Brain pericyte (primary cell): ENCODE data around the gene SCRT2.

Source experiments
- DNase-seq: peaks from one replicate; pipeline ENCODE4 v3.0.0-alpha.2; 2012; ENCODE audit warnings: low read depth, low spot score

The SCRT2 gene

DNA sequence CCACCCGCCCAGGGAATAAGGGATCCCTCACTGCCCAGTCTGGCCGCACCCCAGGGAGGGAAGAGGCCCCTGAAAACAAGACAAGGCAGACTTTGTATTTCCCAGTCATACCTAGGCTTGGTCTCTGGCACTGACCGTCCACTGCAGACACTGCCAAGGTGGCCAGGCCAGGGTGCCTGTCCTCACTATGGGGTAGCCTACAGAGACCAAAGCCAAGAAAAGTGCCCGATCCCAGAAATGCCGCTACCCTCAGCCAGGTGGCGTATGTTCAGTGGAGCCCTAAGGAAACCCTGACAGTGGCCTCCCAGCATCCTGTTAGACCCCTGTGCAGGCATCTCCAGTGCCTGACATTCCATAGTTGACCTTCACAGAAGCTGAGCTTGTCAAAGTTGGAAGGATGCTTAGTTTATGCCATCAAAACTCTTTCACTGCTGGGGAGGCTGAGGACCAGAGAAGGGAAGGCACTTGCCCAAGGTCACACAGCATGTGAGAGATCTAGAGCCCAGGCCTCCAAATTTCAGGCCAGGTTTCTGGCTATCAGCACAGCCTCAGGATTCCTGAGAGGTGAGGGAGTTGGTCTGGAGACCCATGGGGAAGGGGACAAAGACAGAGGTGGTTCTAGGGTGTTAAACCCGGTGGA lies 2.5 kb downstream of the SCRT2 start:
- no peak for DNase-seq

DNA sequence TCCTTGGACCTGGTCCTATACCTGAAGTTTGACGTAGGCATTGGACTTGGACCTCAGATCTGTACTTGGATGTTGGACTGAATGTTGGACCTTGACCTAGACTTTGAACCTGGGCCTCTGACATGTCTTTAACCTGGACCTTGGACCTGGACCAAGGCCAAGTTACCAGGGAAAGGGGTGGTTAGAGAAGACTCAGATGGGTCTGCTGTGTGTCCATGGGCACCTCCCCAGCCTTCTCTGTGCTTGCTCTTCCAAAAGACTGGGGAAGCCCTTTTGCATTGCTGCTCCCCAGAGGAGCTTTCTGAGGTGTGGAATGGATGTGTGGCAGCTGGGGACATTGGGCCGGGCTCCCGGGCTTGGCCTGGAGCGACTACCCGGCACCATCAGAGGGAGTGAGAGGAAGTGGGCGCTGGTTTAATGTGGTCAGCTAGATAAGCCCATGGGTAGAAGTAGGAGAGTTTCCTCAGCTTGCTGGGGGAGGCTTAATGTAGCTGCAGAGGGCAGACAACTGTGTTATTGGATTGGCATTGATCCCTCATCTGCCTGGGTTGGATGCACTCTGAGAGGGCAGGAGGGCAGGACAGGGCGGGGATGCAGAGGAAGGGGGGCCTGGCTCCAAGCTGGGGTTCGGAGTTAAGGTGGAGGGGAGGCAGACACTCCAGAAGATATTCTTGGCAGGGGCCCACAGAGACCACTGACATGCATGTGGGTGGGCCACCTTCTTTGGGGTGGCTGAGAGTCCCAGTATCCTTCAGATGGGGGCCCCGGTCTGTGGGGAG lies 4.2 kb downstream of the SCRT2 start:
- no peak for DNase-seq

DNA sequence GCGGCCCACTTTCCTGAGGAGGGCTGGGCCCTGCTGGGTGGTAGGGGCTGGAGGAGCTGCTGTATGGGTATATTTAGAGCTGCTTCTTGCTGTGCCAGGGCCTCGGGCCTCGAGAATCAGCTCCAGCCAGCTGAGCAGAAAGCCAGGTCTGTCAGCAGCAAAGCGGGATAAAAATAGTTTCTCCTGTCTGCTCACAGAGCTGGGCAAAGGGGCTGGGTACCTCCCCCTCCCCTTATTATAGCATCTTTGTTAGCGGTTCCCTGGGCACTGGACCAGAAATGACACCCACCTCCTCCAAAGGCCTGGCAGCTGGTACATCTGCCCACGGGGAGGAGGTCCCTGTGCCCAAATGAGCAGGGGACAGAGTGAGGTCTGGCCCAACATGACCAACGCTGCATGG lies 6.0 kb downstream of the SCRT2 start:
- no peak for DNase-seq

DNA sequence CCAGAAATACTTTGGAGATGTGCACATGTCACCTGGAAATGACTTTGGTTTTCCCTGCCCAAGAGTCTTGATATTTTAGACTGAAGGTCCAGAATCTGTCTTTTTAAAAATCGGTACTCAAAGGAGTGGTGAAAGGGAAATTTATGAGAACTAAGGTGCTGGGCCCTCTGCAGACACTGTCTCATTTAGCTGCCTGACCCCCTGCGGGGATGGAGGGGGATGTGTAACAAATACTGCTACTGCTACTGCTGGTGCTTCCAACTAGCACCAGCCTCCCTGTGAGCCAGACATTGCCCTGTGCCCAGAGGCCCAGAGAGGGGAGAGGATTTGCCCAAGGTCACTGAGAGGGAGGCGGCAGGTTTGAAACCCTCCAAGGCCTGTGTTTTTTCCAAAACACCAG lies 7.0 kb downstream of the SCRT2 start:
- DNase-seq: no peak

DNA sequence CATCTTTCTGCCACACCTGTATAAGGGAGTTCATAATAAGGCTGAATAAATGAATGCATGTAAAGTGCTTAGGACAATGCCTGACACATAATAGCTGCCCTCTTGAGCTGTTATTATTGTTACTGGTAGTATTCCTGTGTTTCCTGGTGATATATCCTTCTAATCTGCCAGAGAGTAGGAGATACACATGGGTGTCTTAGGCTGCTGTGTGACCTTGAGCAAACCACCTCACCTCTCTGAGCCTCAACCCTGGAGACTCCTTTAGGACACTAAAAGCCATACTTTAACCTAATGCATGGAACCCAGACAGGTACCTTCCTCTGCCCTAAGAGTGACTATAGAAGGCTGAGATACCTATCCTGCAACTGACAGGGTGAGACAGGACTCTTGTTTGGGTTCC lies 7.6 kb downstream of the SCRT2 start:
- no peak for DNase-seq

DNA sequence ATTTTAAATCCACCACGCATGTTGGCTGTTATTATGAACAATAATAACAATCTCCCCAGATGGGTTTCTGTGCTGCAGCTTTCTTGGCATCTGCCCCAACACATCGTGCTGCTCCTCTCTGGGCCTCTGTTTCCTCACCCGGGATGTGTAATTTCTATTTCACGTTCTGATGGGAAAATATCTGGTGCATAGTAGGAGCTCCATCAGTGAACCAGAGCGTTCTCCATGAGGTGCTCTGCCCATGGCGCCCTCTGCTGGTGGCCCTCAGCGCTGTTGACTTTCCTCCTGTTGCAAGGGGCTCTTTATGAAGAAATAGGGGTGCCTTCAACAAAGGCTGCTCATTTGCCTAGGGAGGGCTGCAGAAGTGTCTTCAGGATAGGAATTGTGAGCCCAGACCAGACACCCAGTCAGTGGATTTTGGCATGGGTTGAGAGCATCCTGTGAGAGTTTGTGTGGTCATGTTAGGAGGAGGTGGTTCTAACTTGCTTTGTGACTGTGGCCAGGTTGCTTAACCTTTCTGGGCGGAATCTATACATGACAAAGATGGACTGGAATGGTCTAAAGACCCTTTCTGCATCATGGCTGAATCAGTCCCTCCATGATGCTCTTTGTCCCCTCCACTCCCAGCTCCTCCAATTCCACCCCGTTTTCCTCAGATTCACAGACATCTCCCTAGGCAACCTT lies 8.1 kb downstream of the SCRT2 start:
- DNase-seq: no peak

DNA sequence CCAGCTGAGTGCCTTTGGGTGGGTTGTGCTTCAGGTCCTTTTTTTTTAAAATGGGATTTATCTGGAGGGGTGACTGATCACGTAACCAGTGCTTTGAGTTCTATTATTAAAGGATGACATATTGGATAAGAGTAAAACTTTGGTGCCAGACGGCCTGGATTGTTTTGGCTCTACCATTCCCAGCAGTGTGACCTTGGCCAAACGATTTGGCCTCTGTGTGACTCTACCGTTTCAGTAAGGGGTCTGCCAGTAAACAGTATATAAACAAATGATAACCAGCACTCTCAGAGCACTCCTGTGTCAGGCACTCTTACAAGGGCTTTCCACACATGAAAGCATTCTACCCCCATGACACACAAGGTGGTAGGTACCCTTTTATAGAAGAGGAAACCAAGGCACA lies 8.7 kb downstream of the SCRT2 start:
- no peak for DNase-seq

DNA sequence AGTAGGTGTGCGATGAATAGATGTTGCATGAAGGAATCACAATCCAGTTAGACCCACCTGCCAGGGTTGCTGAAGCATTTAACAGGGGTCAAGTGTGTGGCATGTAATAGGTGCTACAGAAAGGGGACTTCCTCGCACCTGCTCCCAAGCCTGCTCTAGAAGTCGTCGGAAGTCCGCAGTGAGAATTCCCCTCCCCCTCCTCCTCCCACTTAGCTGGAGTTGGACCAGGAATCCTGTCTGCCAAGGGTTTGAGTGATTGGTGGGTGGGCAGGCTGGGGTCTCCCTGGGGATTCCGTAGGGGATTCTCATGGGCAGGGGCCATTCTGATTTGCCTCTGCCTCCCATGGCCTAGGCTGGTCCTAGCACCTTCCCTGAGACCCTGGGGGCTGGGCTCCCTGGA lies 10.3 kb downstream of the SCRT2 start:
- DNase-seq: no peak

DNA sequence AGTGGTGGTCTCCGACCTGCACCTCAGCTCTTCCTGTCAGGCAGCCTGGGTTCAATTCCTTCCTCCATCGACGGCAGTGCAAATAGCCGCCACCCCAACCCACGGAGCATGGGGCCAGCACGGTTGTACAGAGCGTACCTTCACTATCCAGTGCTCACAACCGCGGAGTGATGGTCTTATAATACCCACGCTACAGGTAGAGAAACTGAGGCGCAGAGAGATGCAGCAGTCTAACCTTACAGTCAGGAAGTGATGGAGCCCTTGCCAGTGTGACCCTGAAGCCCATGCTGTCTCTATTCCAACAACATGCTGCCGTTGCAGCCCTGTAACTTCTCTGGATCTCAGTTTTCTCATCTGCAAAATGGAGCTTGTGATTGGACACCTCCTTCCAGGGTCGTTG lies 11.0 kb downstream of the SCRT2 start:
- no peak for DNase-seq

DNA sequence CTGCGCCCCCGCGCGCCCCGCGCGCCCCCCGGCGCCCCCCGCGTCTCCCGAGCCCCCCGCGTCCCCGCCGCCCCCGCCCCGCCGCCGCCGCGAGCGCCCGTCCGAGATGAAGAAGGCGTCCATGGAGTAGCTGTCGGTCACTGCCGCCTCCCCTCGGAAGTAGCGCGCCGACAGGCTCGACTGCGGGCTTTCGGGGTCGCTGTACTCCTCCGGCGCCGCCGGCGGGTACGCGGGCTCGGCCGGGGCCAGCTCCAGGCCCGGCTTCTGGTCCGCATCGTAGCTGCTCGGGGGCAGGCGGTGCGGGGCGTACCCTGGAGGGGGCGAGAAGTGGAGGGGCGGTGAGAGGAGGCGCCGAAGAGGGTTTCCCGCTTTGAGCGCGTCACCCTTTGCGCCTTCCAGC lies 11.5 kb downstream of the SCRT2 start:
- DNase-seq: no peak

DNA sequence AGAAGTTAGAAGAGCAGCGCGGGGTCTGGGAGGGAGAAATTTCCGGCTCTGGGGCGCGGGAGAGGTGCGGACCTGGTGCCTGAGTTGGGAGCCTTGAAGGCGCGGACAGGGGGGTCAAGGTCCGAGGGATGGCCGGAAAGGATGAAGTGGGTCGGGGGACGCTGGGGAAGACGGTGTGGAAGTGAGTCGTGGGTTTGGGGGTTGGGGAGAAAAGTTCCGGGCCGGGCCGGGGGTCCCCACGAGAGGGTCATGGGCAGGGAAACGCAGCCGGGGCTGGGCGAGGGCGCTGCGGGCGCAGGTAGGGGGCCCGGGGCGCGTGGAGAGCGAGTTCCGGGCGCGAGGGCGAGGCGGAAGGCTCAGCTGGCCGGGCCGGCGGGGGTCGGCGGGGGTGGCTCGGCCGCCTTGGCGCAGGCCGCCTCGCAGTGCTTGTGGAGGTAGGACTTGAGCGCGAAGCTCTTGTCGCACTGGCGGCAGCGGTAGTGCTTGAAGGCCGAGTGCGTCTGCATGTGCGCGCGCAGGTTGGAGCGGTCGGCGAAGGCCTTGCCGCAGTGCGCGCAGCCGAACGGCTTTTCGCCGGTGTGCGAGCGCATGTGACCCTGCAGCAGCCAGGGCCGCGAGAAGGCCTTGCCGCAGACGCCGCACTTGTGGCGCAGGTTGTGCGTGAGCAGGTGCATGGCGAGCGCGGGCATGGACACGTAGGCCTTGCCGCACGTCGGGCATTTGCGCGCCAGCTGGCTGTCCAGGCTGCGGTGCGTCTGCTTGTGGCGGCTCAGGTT lies 12.1 kb downstream of the SCRT2 start:
- DNase-seq: no peak

DNA sequence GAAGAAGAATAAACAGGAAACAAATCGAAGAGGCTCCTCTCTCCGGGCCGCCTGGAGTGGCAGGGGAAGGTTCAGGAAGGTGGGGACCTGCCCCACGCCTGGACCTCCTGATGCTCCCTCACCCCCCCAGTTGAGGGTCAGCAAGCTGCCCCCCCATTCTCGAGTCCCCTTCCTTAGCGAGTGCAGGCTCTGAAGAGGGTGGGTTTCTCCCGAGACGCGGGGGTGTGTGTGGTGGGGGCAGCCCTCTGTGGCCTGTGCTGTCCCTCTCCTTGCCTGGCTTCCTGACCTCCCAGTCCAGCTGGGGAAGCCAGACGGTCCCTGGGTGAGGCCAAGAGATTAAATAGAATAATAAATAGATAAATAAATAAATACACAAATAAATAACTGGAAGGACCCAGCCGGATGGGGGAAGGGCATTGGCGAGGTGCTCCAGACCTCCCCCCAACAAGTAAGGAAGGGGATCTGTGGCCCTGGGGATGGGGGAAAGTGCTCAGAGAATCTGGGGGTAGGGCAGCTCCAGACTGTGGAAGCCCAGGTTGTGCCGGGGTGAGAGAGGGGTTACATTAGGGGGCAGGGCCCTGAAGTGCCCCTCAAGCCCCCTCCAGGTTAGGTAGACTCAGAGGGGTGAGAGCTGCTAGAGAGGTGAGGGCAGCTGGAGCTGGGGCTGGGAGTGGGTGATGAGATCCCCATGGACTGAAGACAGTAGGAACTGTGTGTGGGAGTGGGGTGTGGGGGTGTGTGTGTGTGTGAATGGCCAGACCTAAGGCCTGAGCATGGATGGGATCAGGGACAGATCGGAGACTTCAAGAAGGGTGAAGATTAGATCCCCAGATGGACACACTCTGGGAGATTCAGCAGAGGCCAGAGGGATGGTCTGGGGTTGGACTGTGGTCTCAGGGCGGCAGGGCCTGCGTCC lies 13.1 kb downstream of the SCRT2 start:
- DNase-seq: no peak

DNA sequence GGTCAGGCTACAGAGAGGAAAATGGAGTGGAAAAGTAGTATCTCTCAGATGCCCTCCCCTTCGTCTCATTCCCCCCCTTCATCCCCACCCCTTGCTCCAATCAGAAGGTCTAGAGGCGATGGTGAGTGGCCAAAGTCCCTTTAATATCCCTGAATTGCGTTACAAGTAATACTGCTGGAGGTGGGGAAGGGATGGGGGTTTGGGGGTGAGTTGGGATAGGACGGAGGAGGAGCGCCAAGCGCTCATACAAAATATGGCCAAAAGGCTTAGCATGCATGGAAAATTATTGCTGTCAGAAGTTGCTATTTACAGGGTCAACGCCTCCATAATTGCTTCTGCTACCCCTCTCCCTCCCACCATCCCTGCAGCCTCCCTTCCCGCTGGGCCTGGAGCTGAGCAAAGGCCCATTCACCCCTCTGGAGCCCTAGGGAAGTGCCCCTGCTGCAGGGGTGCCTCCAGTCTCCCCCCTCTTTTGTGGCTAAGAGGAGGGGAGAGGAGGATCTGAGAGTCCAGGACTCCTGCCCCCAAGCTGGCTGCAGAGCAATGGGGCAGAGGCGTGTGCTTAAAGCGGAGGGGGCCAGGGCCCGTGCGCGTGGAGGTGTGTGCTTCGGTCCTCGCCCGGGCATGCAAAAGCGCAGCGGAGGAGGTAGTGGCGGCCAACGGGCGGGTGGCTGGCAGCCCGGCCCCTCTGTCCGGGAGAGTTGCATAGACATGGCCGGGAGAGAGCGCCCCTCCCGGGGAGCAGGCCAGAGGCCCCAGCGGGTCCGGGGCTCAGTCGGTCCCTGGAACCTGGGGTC lies 13.9 kb downstream of the SCRT2 start:
- DNase-seq: no peak

DNA sequence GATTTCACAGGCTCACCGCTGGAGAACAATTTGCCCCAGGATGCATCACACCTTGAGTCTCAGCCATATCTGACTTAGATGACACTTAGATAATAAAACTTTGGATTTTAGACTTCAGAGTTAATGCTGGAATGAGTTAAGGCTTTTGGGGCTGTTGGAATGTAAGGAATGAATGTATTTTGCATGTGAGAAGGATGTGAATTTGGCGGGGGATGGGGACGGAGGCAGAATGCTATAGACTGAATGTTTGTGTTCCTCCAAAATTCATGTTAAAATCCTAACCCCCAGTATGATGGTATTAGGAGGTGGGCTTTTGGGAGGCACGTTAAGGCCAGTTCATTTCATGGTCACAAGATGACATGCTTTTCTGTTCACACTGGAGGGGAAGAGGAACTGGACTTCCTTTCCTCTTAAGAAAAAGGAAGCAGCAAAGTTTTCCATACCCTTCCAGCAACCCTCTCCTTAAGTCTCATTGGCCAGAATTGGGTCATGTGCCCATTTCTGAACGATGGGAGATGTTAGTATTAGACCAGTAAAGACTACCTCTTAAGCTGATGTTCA lies 16.8 kb downstream of the SCRT2 start:
- DNase-seq: no peak

DNA sequence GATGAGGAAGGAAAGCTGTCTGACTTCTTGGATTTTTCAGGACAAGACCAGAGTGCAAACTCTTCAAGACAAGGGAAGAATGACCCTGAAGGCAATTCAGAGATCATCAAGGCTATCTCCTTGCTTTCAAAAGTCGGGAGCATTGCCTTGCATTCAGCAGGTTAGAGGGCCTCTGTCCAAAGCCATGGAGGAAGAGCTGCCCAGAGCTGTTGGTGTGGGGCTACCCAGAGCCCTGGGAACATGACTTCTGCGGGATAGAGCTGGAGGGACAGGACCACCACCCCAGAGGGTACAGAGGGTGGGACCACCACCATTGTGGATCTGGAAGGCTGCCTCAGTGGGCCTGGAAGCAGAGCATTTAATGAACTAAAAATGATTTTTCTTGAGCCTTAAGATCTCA lies 17.4 kb downstream of the SCRT2 start:
- DNase-seq: no peak

DNA sequence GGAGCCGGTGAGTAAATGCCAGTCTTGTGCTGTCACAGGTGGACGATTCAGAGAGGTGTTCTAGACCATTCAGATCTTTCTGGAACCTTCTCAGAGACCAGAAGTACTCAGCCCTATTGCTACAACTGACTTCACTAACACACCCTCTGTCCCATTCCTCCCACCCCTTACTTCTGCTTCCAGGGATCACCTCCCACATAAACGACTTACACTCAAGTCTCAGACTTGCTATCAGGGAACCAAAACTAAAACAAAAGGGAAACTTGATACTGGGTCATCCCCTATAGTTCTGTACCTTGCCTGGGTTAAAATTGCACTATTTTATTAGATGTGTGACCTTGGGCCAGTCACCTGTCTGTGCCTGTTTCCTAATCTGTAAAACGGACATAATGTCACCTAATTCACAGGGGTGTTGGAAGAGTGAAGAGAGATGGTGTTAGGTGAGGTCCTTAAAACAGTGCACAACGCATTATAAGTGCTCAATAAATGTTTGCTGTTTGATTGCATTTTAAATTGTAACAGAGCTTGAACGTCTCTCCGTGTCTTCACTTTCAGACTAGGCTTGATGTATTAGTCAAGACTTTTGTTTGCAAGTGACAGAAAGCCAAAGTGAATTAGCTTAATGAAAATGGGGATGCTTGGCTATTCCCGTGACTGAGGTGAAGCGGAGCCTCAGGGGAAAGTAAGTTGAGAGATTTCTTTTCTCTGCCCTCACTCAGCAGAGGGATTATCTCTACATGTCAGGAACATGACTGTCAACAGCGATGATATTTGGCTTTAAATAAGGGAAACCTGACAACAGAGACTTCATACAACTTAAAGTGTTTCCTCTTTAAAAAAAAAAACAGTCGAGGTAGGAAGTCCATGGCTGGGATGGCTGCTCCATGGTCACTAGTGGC lies 19.6 kb downstream of the SCRT2 start:
- no peak for DNase-seq

DNA sequence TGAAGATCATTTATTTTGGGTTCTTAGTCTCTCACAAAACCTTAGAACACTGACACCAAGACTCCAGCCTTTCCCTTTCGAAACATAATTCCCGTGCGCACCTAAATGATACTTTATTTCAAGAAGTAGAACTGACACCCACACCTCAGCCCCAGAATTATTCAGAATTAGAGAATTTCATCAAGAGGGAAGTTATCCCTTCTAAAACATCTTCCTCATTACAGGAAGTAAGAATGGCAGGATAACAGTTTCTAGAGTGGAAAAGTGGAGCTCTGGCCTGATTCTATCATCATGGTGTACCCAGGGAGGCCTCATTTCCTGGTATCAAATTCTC lies 21.2 kb downstream of the SCRT2 start:
- no peak for DNase-seq

DNA sequence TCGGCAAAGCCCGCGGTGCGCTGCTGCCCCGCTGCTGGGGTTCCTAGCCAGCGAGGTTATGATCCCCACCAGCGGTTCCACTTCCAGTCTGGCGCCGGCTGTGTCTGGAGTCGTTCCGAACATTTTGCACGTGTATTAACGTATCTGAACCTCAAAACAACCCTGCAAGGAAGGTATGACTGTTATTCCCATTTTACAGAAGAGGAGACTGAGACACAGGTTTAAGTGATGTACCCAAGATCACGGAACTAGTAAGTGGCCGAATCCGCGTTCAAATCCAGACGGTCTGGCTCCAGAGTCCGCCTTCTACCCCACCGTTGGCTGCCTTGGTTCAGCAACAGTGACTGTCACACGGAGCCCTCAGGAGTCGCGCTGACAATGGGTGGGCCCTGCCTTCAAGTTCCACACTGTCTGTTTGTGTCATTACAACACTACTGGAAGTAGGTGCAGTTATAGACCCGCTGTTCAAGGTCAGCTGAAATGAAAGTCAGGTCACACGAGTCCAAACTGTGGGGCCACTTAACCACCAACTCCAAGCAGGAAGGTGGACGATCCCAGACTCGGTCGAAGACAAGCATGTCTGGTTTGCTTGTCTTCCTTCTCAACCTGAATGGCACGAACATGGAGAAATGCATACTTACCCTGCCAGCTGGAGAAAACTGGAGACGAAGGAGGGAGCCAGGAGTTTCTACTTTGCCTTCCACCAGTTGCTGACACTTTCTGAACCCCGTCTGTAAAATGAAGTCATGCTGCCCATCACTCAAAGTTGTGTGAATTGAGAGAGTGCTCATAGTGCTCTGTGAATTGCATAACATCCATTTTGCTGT lies 21.8 kb downstream of the SCRT2 start:
- no peak for DNase-seq
